Fibroblast of lung (primary cell): ENCODE data around the gene ERVFRD-1. TPM values are rescaled to one million over a fixed set of nuclear protein-coding genes. Genes with fewer than 3 reads are reported as not detected.
"Not testable (repeated sequence)": the region's sequence is repeated elsewhere in the genome, so short reads cannot be mapped to it uniquely, and the experiment has no call there.

Experiments
- DNase-seq, 2 donors: peaks; one replicate each; pipeline versions ENCODE4 v3.0.0 to v3.0.0-alpha.2; 2010; ENCODE audit warnings: low read depth in 2 of 2
- H2AFZ ChIP-seq: 2 replicates; pipeline ENCODE4 v1.5.1; 2012; ENCODE audit warnings: low read length, control low read depth, inconsistent platforms
- H3K27ac ChIP-seq: 2 replicates; pipeline ENCODE4 v1.5.1; 2011; ENCODE audit warnings: low read length, control low read depth; ENCODE audit not compliant: insufficient read depth
- H3K27me3 ChIP-seq: 2 replicates; pipeline ENCODE4 v1.5.1; 2011; ENCODE audit warnings: mild to moderate bottlenecking, low read length; ENCODE audit not compliant: control insufficient read depth, insufficient read depth
- H3K36me3 ChIP-seq: 2 replicates; pipeline ENCODE4 v1.5.1; 2011; ENCODE audit warnings: low read length; ENCODE audit not compliant: control insufficient read depth, insufficient read depth
- H3K4me1 ChIP-seq: 2 replicates; pipeline ENCODE4 v1.5.1; 2011; ENCODE audit warnings: low read length; ENCODE audit not compliant: control insufficient read depth, insufficient read depth; ENCODE audit errors: extremely low read depth
- H3K4me2 ChIP-seq: 2 replicates; pipeline ENCODE4 v1.5.1; 2011; ENCODE audit warnings: low read length, control low read depth; ENCODE audit not compliant: insufficient read depth; ENCODE audit errors: extremely low read depth
- H3K4me3 ChIP-seq, 4 experiments: fragments of 200-600 bp in 1 of 4; sonication (generic) in 1 of 4; replicated peaks in 1 of 4; 2 replicates each; pipeline ENCODE4 v1.5.1; 2011 to 2016; ENCODE audit warnings: low read length in 4 of 4, low read depth in 3 of 4, mild to moderate bottlenecking in 3 of 4, control low read depth in 2 of 4, inconsistent platforms in 1 of 4, mixed read lengths in 1 of 4; ENCODE audit not compliant: insufficient read depth in 1 of 4; ENCODE audit errors: control extremely low read depth in 1 of 4
- H3K79me2 ChIP-seq: 2 replicates; pipeline ENCODE4 v1.5.1; 2012; ENCODE audit warnings: mild to moderate bottlenecking, low read length, inconsistent platforms; ENCODE audit not compliant: control insufficient read depth, insufficient read depth
- H3K9ac ChIP-seq: 2 replicates; pipeline ENCODE4 v1.5.1; 2011; ENCODE audit warnings: mild to moderate bottlenecking, low read length, control low read depth; ENCODE audit not compliant: insufficient read depth
- H3K9me3 ChIP-seq: 2 replicates; pipeline ENCODE4 v1.5.1; 2012; ENCODE audit warnings: low read depth, low read length; ENCODE audit not compliant: control insufficient read depth, insufficient read depth
- H4K20me1 ChIP-seq: 2 replicates; pipeline ENCODE4 v1.5.1; 2011; ENCODE audit warnings: low read length; ENCODE audit not compliant: control insufficient read depth, insufficient read depth; ENCODE audit errors: extremely low read depth
- CTCF ChIP-seq, 2 donors: IDR thresholded peaks in 1 of 2; conservative IDR thresholded peaks in 1 of 2; 1 replicate in 1 of 2; 2 replicates in 1 of 2; pipeline ENCODE4 v1.5.1; 2011 to 2012; ENCODE audit warnings: low read length in 2 of 2, control low read depth in 1 of 2, inconsistent platforms in 1 of 2, low read depth in 1 of 2, mild to moderate bottlenecking in 1 of 2
- EZH2 ChIP-seq: IDR thresholded peaks from 2 replicates; pipeline ENCODE4 v1.5.1; 2012; ENCODE audit warnings: low read length, control low read depth, mild to moderate bottlenecking; ENCODE audit errors: missing control alignments
- polyA plus RNA-seq, 2 donors: library from polyadenylated mRNA; depleted of rRNA in 1 of 2; stranded (reverse) in 1 of 2; unstranded in 1 of 2; fragments of >200 nt; gene quantifications; 2 replicates each; pipeline ENCODE4 v1.2.1, GENCODE V29; 2011 to 2012; ENCODE audit warnings: missing spikeins in 1 of 2
- total RNA-seq: library from RNA; depleted of rRNA; stranded (reverse); fragments of >200 nt; gene quantifications from 2 replicates; pipeline ENCODE4 v1.2.1, GENCODE V29; 2014

ERVFRD-1 gene
- total and polyA plus RNA-seq, 2 donors (not counting 1 experiment from before 2014, with no cell fraction given), result not detected

GRCh38 chr6:11093626-11094410 lies 17.7 kb downstream of the ERVFRD-1 start, which contains the start of gene SMIM13:
SMIM13 (plus strand) TSS chr6:11093834; CDS start chr6:11094314, 480 bp downstream.
- Histone ChIP-seq H3K79me2 (peaks cover 42% of the 10 kb centered on the region), H3K36me3 (no peaks in the 10 kb centered on the region), H3K27ac (peak within 1 kb of the TSS; percentile 98), H3K4me2 (peak within 1 kb of the TSS; percentile 95), H3K4me1 (peaks cover 2% of the 10 kb centered on the region), H3K9ac (peak within 1 kb of the TSS; percentile 99), H3K27me3 (no peaks in the 10 kb centered on the region), H4K20me1 (no peaks in the 10 kb centered on the region), H3K9me3 (no peaks in the 10 kb centered on the region), H2AFZ (peak within 1 kb of the TSS; percentile 99), H3K4me3 (peak within 1 kb of the TSS; percentile 88 to 95 (median 92))
- DNase-seq, result peak; percentile 98
- peak; percentile 21 to 24 for TF ChIP-seq CTCF (conservative IDR thresholded peaks at IDR 0.05 in 1 of 2, IDR thresholded peaks at IDR 0.05 in 1 of 2; ENCODE audit: low read depth in 1 of 2, low read length in 2 of 2)
- TF ChIP-seq EZH2, result no peak

DNA sequence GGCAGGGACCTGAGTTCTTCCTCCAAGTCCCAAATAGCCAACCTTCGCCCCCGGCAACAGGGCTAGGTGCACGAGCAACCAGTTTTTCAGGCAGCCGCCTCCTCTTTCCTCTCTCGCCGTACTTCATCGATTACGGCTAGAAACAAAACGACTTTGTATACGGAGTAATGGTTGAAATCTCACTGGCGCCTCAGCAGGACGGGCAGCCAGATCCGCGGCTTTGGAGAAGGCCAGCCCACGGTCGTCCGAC lies 18.2 kb downstream of the ERVFRD-1 start:
- Histone ChIP-seq H3K27me3 (no peaks in the 10 kb centered on the region), H2AFZ (peak overlapping the region; percentile 74), H3K4me2 (peak overlapping the region; percentile 95), H3K9ac (peak overlapping the region; percentile 99), H3K9me3 (no peaks in the 10 kb centered on the region), H3K4me3 (peak overlapping the region; percentile 73 to 95 (median 88)), H3K36me3 (no peaks in the 10 kb centered on the region), H3K79me2 (peaks cover 38% of the 10 kb centered on the region), H3K4me1 (peaks cover 2% of the 10 kb centered on the region), H4K20me1 (no peaks in the 10 kb centered on the region), H3K27ac (peak overlapping the region; percentile 98)
- no peak for DNase-seq
- TF ChIP-seq EZH2, result no peak
- no peak for TF ChIP-seq CTCF (conservative IDR thresholded peaks at IDR 0.05 in 1 of 2, IDR thresholded peaks at IDR 0.05 in 1 of 2; ENCODE audit: low read depth in 1 of 2, low read length in 2 of 2)

- Histone ChIP-seq H3K27ac (peak overlapping the region; percentile 98), H3K4me1 (peaks cover 2% of the 10 kb centered on the region), H2AFZ (peak overlapping the region; percentile 74), H3K36me3 (no peaks in the 10 kb centered on the region), H3K4me2 (peak overlapping the region; percentile 95), H3K9me3 (no peaks in the 10 kb centered on the region), H3K9ac (peak overlapping the region; percentile 99), H3K4me3 (peak overlapping the region; percentile 73 to 95 (median 88)), H3K79me2 (peaks cover 35% of the 10 kb centered on the region), H4K20me1 (no peaks in the 10 kb centered on the region), H3K27me3 (no peaks in the 10 kb centered on the region)
- DNase-seq, result peak in 1 of 2 donors; percentile 46
- TF ChIP-seq CTCF (conservative IDR thresholded peaks at IDR 0.05 in 1 of 2, IDR thresholded peaks at IDR 0.05 in 1 of 2; ENCODE audit: low read depth in 1 of 2, low read length in 2 of 2) (no peak), EZH2 (no peak)
Observed at GRCh38 chr6:11092668-11093375, 18.7 kb downstream of the ERVFRD-1 start.

- not testable (repeated sequence) for H4K20me1 ChIP-seq, H3K9me3 ChIP-seq, H3K4me2 ChIP-seq, H3K9ac ChIP-seq, H3K4me3 ChIP-seq, DNase-seq, H3K4me1 ChIP-seq, H3K27ac ChIP-seq, H2AFZ ChIP-seq, H3K36me3 ChIP-seq, H3K27me3 ChIP-seq
- H3K79me2 ChIP-seq, result peaks cover 19% of the 10 kb centered on the region
Observed at GRCh38 chr6:11091141-11091540, 20.4 kb downstream of the ERVFRD-1 start.
